SK-N-SH (cell line): ENCODE data around the gene GPATCH1. TPM values are rescaled to one million over a fixed set of nuclear protein-coding genes. Genes with fewer than 3 reads are reported as not detected.

ENCODE experiments used
- CTCF ChIA-PET: fragments of 300-600, 350-600 bp; formaldehyde crosslinking; extraction: SDS; loops from one replicate; lab custom pipeline; 2021; lab: Yijun Ruan, JAX
- POLR2A ChIA-PET: fragments of 350-600 bp; sonication (Branson Sonifier 250); formaldehyde crosslinking; extraction: SDS; loops from one replicate; lab custom pipeline; 2020; ENCODE audit warnings: antibody characterized with exemption, inconsistent platforms; lab: Yijun Ruan, JAX
- DNase-seq: peaks from one replicate; pipeline ENCODE4 v3.0.0; 2012
- H2AFZ ChIP-seq: fragments of 200-600 bp; sonication (generic); 2 replicates; pipeline ENCODE4 v1.8.1; 2016; ENCODE audit warnings: antibody characterized with exemption, mild to moderate bottlenecking, low read depth
- H3F3A ChIP-seq: fragments of 200-600 bp; sonication (generic); replicated peaks from 2 replicates; pipeline ENCODE3; 2016; ENCODE audit warnings: antibody characterized with exemption, mild to moderate bottlenecking; ENCODE audit not compliant: insufficient read depth
- H3K27ac ChIP-seq, 2 experiments: fragments of 200-500 bp in 1 of 2; fragments of 200-600 bp in 1 of 2; sonication (Bioruptor generic) in 1 of 2; sonication (generic), shearing (Covaris generic) in 1 of 2; 2 replicates each; pipeline versions ENCODE4 v1.5.1 to v1.6.1; 2014 to 2016; ENCODE audit warnings: low read depth in 2 of 2, inconsistent platforms in 1 of 2, low read length in 1 of 2, mild to moderate bottlenecking in 1 of 2, mixed read lengths in 1 of 2
- H3K27me3 ChIP-seq: fragments of 200-600 bp; sonication (generic), shearing (Covaris generic); 2 replicates; pipeline ENCODE4 v1.6.1; 2016; ENCODE audit warnings: mixed run types; ENCODE audit not compliant: insufficient read depth
- H3K36me3 ChIP-seq, 2 experiments: fragments of 200-500 bp in 1 of 2; fragments of 200-600 bp in 1 of 2; sonication (Bioruptor generic) in 1 of 2; sonication (generic) in 1 of 2; replicated peaks in 1 of 2; 2 replicates each; pipeline versions ENCODE3 to v1.5.1; 2014 to 2016; ENCODE audit warnings: low read length in 1 of 2, mild to moderate bottlenecking in 1 of 2; ENCODE audit not compliant: insufficient read depth in 2 of 2, control insufficient read depth in 1 of 2
- H3K4me1 ChIP-seq, 2 experiments: fragments of 200-500 bp in 1 of 2; fragments of 200-600 bp in 1 of 2; sonication (Bioruptor generic) in 1 of 2; sonication (generic), shearing (Covaris generic) in 1 of 2; 2 replicates each; pipeline versions ENCODE4 v1.5.1 to v1.6.1; 2014 to 2016; ENCODE audit warnings: low read depth in 1 of 2, low read length in 1 of 2, mixed run types in 1 of 2; ENCODE audit not compliant: insufficient read depth in 2 of 2, control insufficient read depth in 1 of 2
- H3K4me2 ChIP-seq: fragments of 200-600 bp; sonication (generic), shearing (Covaris generic); 2 replicates; pipeline ENCODE4 v1.6.1; 2017; ENCODE audit warnings: mixed run types
- H3K4me3 ChIP-seq, 2 experiments: fragments of 200-500 bp in 1 of 2; fragments of 200-600 bp in 1 of 2; sonication (Bioruptor generic) in 1 of 2; sonication (generic), shearing (Covaris generic) in 1 of 2; 2 replicates each; pipeline versions ENCODE4 v1.5.1 to v1.8.1; 2014 to 2016; ENCODE audit warnings: low read depth in 2 of 2, inconsistent platforms in 1 of 2, low read length in 1 of 2, mild to moderate bottlenecking in 1 of 2, mixed read lengths in 1 of 2, moderate library complexity in 1 of 2
- H3K79me2 ChIP-seq: fragments of 200-600 bp; sonication (generic); 2 replicates; pipeline ENCODE4 v1.8.1; 2017; ENCODE audit warnings: mild to moderate bottlenecking; ENCODE audit not compliant: insufficient read depth
- H3K9ac ChIP-seq: fragments of 200-600 bp; sonication (generic); 2 replicates; pipeline ENCODE4 v1.6.1; 2017; ENCODE audit warnings: mixed run types
- H3K9me2 ChIP-seq: fragments of 200-600 bp; sonication (generic); 2 replicates; pipeline ENCODE4 v1.6.1; 2017; ENCODE audit warnings: mixed run types
- H3K9me3 ChIP-seq: fragments of 200-600 bp; sonication (generic); 2 replicates; pipeline ENCODE4 v1.6.1; 2017; ENCODE audit warnings: mixed run types, mild to moderate bottlenecking, moderate library complexity
- H4K20me1 ChIP-seq: fragments of 200-600 bp; sonication (generic); 2 replicates; pipeline ENCODE4 v1.6.1; 2017; ENCODE audit warnings: mild to moderate bottlenecking, mixed run types; ENCODE audit not compliant: insufficient read depth
- CHD2 ChIP-seq: fragments of 150-350 bp; IDR thresholded peaks from 2 replicates; pipeline ENCODE4 v1.6.1; 2018; ENCODE audit warnings: low read length; ENCODE audit not compliant: partially characterized antibody
- FOXM1 ChIP-seq: IDR thresholded peaks from 2 replicates; pipeline ENCODE4 v1.4.0; 2012; ENCODE audit warnings: low read depth, mild to moderate bottlenecking
- GATA2 ChIP-seq: sonication (generic); formaldehyde crosslinking; IDR thresholded peaks from 2 replicates; pipeline ENCODE4 v1.5.0; 2020; ENCODE audit warnings: mild to moderate bottlenecking, missing genetic modification reagents
- IRF3 ChIP-seq: fragments of 150-350 bp; IDR thresholded peaks from 2 replicates; pipeline ENCODE4 v1.6.1; 2016; ENCODE audit warnings: mild to moderate bottlenecking, low read depth, low read length
- MEF2A ChIP-seq: IDR thresholded peaks from 2 replicates; pipeline ENCODE4 v1.4.0; 2012; ENCODE audit warnings: low read depth, borderline replicate concordance
- MXI1 ChIP-seq: IDR thresholded peaks from 2 replicates; pipeline ENCODE4 v1.6.1; 2012; ENCODE audit warnings: mild to moderate bottlenecking, low read depth, low read length, improper control_type of control experiment
- POLR2AphosphoS5 ChIP-seq: IDR thresholded peaks from 2 replicates; pipeline ENCODE4 v1.6.1; 2012; ENCODE audit warnings: low read depth, low read length
- RAD21 ChIP-seq: IDR thresholded peaks from 2 replicates; pipeline ENCODE4 v1.6.1; 2012; ENCODE audit warnings: mild to moderate bottlenecking, low read length
- RXRA ChIP-seq: IDR thresholded peaks from 2 replicates; pipeline ENCODE4 v1.4.0; 2012; ENCODE audit warnings: low read depth, mild to moderate bottlenecking, borderline replicate concordance
- SIN3A ChIP-seq: IDR thresholded peaks from 2 replicates; pipeline ENCODE4 v1.6.1; 2012; ENCODE audit warnings: low read depth, mild to moderate bottlenecking, low read length, moderate library complexity, borderline replicate concordance
- TAF1 ChIP-seq: IDR thresholded peaks from 2 replicates; pipeline ENCODE4 v1.6.1; 2012; ENCODE audit warnings: low read depth, mild to moderate bottlenecking, low read length, moderate library complexity, borderline replicate concordance
- USF1 ChIP-seq: IDR thresholded peaks from 2 replicates; pipeline ENCODE4 v1.4.0; 2012; ENCODE audit warnings: low read depth, borderline replicate concordance
- USF2 ChIP-seq: fragments of 150-350 bp; IDR thresholded peaks from 2 replicates; pipeline ENCODE4 v1.6.1; 2017; ENCODE audit warnings: antibody characterized with exemption, low read length, low read depth, borderline replicate concordance
- YY1 ChIP-seq: IDR thresholded peaks from 2 replicates; pipeline ENCODE4 v1.4.0; 2012; ENCODE audit warnings: low read depth, mild to moderate bottlenecking
- ZBTB33 ChIP-seq: IDR thresholded peaks from 2 replicates; pipeline ENCODE4 v1.4.0; 2012; ENCODE audit warnings: low read depth, borderline replicate concordance
- WGBS: methylation state at CpG from one replicate; pipeline ENCODE4 v1.1.6; 2017; ENCODE audit warnings: low lambda C conversion rate; 5-methylcytosine and 5-hydroxymethylcytosine counted together
- polyA plus RNA-seq, 3 experiments: library from polyadenylated mRNA; depleted of rRNA; stranded (reverse); fragments of >200 nt; gene quantifications; 2 replicates each; pipeline ENCODE4 v1.2.3, GENCODE V29; 2012

Gene GPATCH1
- polyA plus RNA-seq, 1 of the 3 experiments (the other 2 are of a cell fraction) = 5.9 TPM

GRCh38 chr19:33108161-33108560, 27.2 kb downstream of the GPATCH1 start:
- Histone ChIP-seq H3K9ac (no peak overlapping the region), H3F3A (peaks cover 5% of the 10 kb centered on the region), H3K27me3 (no peaks in the 10 kb centered on the region), H3K79me2 (no peaks in the 10 kb centered on the region), H3K9me2 (no peaks in the 10 kb centered on the region), H4K20me1 (no peaks in the 10 kb centered on the region), H3K4me1 (peaks cover 0 to 6% of the 10 kb centered on the region in 2 experiments; a peak in 1 of 4 replicates), H2AFZ (no peak overlapping the region), H3K4me3 (no peak overlapping the region), H3K27ac (no peak overlapping the region), H3K4me2 (no peak overlapping the region), H3K36me3 (peaks cover 18 to 25% of the 10 kb centered on the region in 2 experiments), H3K9me3 (no peaks in the 10 kb centered on the region)
- DNase-seq = no peak
- ChIA-PET POLR2A (no interaction called here), CTCF (no interaction called here)
- no peak for TF ChIP-seq IRF3
- TF ChIP-seq USF1 = no peak
- no peak for TF ChIP-seq GATA2 (CRISPR knock-in tag)
- TF ChIP-seq CHD2 = no peak
- no peak for TF ChIP-seq RXRA
- TF ChIP-seq ZBTB33 = no peak
- TF ChIP-seq TAF1 = no peak
- no peak for TF ChIP-seq FOXM1
- TF ChIP-seq YY1 = no peak
- no peak for TF ChIP-seq SIN3A
- TF ChIP-seq MXI1 = no peak
- TF ChIP-seq RAD21 = no peak
- no peak for TF ChIP-seq MEF2A
- TF ChIP-seq POLR2AphosphoS5 = no peak
- no peak for TF ChIP-seq USF2
- 98% methylated on average over 10 of the region's 10 CpGs for WGBS
